ENCODE results near the gene PDZK1.

DNA sequence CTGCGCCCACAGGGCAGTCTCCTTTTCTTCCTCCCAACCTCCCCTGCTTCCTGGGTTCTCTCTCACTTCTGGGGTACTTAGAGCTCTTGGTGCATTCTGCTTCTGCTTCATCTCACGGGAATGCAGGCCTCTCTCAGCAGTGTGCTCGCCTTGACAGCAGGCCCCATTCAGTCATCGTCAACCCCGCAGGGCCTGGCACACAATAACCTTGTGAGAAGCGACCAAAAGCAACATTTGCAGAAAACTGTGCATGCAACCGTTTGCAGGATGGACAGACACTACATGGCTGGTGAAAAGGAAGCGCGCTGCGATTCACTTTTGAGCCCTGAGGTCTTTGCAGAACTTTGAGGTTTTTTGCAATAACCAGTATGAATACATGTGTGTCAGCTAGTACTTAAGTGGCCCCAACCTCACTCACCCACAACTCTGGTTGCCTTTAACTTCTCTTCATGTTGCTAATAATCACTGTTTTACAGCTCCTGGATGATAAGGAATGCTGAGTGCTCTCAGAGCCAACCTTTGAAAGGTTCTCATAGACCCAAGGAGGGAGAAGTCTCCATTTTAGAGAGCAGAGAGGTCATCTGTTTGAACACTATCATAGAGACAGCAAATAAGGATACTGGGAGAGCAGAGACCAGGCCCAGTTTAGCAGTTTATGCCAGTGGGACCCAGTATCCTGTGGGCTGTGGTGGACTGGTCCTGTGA, 9.6 kb upstream of the PDZK1 start:
- TF ChIP-seq, protein P1, sequence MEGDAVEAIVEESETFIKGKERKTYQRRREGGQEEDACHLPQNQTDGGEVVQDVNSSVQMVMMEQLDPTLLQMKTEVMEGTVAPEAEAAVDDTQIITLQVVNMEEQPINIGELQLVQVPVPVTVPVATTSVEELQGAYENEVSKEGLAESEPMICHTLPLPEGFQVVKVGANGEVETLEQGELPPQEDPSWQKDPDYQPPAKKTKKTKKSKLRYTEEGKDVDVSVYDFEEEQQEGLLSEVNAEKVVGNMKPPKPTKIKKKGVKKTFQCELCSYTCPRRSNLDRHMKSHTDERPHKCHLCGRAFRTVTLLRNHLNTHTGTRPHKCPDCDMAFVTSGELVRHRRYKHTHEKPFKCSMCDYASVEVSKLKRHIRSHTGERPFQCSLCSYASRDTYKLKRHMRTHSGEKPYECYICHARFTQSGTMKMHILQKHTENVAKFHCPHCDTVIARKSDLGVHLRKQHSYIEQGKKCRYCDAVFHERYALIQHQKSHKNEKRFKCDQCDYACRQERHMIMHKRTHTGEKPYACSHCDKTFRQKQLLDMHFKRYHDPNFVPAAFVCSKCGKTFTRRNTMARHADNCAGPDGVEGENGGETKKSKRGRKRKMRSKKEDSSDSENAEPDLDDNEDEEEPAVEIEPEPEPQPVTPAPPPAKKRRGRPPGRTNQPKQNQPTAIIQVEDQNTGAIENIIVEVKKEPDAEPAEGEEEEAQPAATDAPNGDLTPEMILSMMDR (IDR thresholded peaks at IDR 0.05), result no peak
- TF ChIP-seq POLR2A (IDR thresholded peaks at IDR 0.05), result no peak
